Suprapubic skin (tissue), 4 donors: Measurements from ENCODE around the gene PLXNA4.

Source experiments
- CTCF ChIP-seq, 2 donors: fragments of 200-600 bp in 1 of 2; fragments of 450-650 bp in 1 of 2; sonication (generic) in 1 of 2; IDR thresholded peaks; one replicate each; pipeline ENCODE4 v1.5.1; 2016 to 2019; ENCODE audit warnings: antibody characterized with exemption in 2 of 2, mild to moderate bottlenecking in 1 of 2, moderate library complexity in 1 of 2
- EP300 ChIP-seq: sonication (generic); formaldehyde crosslinking; IDR thresholded peaks from one replicate; pipeline ENCODE4 v1.6.1; 2017; ENCODE audit warnings: antibody characterized with exemption
- POLR2A ChIP-seq, 2 donors: fragments of 450-650 bp; IDR thresholded peaks; one replicate each; pipeline ENCODE4 v1.6.1; 2017; ENCODE audit warnings: antibody characterized with exemption in 2 of 2, mild to moderate bottlenecking in 2 of 2, moderate library complexity in 2 of 2
- POLR2AphosphoS5 ChIP-seq, 3 donors: sonication (generic); formaldehyde crosslinking; IDR thresholded peaks; one replicate each; pipeline ENCODE4 v1.6.1; 2017; ENCODE audit warnings: antibody characterized with exemption in 3 of 3

GRCh38 chr7:132078891-132079735 lies 497.2 kb downstream of the PLXNA4 start:
- TF ChIP-seq POLR2A (IDR thresholded peaks at IDR 0.05) (no peak), CTCF (IDR thresholded peaks at IDR 0.05) (no peak), EP300 (no peak), POLR2AphosphoS5 (IDR thresholded peaks at IDR 0.05) (no peak)
